Panc1 (cell line): ENCODE measurements around the gene APOB.

Experiments used
- CTCF ChIP-seq: fragments of 450-650 bp; IDR thresholded peaks from 2 replicates; pipeline ENCODE4 v1.5.1; 2017; ENCODE audit warnings: mild to moderate bottlenecking
- POLR2AphosphoS5 ChIP-seq: IDR thresholded peaks from 2 replicates; pipeline ENCODE4 v1.6.1; 2012; ENCODE audit warnings: mild to moderate bottlenecking, low read depth, low read length, moderate library complexity
- REST ChIP-seq, 2 experiments: IDR thresholded peaks; 2 replicates each; pipeline ENCODE4 v1.6.1; 2011 to 2012; ENCODE audit warnings: low read depth in 2 of 2, control low read depth in 1 of 2, low read length in 1 of 2, mild to moderate bottlenecking in 1 of 2, moderate library complexity in 1 of 2; ENCODE audit not compliant: insufficient read depth in 1 of 2
- SIN3A ChIP-seq: IDR thresholded peaks from 2 replicates; pipeline ENCODE4 v1.6.1; 2012; ENCODE audit warnings: low read depth, mild to moderate bottlenecking, low read length, moderate library complexity, borderline replicate concordance; ENCODE audit not compliant: insufficient read depth
- TCF7L2 ChIP-seq: IDR thresholded peaks from 2 replicates; pipeline ENCODE4 v1.6.1; 2011; ENCODE audit warnings: mild to moderate bottlenecking, low read depth, low read length, inconsistent platforms

DNA sequence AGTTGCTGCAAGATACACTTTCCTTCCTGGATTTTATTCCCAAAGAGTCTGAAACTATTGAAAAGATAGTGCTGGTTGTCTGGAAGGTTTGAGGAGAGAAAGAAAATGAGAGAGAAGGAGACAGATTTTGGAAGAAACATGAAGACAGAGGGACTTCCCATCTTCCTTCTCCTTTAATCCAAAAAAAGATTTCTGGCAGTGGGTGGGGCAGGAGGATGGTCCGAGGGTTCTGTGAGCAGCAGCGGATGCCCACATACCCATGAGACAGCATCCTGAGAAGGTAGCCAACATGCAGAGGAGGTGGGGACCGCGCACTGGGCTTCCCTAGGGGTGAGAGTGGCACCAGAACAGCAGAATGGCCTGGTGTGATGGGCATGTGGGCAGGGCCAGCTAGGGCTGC lies 84.6 kb downstream of the APOB start:
- TF ChIP-seq CTCF (no peak), SIN3A (no peak), TCF7L2 (no peak), POLR2AphosphoS5 (no peak), REST (IDR thresholded peaks at IDR 0.05; ENCODE audit: insufficient read depth in 1 of 2, low read depth in 2 of 2, low read length in 1 of 2) (no peak)
